BLaER1 treated with 17β-estradiol and CSF1 and Interleukin-3, amounts not matched to agents 10 nM and 100 nM (cell line): ENCODE measurements around the gene ZNF567.
A peak's percentile ranks its signal among the peaks of the same experiment; 100 is the strongest.
"Not testable (repeated sequence)": the region's sequence is repeated elsewhere in the genome, so short reads cannot be mapped to it uniquely, and the experiment has no call there.

Experiments
- H3K27ac ChIP-seq, 11 experiments: shearing (Covaris generic); formaldehyde crosslinking; 2 replicates each; pipeline ENCODE4 v1.8.1; 2022
- H3K27me3 ChIP-seq, 11 experiments: shearing (Covaris generic); formaldehyde crosslinking; 2 replicates each; pipeline ENCODE4 v1.8.1; 2022
- H3K36me3 ChIP-seq, 11 experiments: shearing (Covaris generic); formaldehyde crosslinking; 2 replicates each; pipeline ENCODE4 v1.8.1; 2022
- H3K4me1 ChIP-seq, 10 experiments: shearing (Covaris generic); formaldehyde crosslinking; 2 replicates each; pipeline ENCODE4 v1.8.1; 2022
- H3K4me2 ChIP-seq, 11 experiments: shearing (Covaris generic); formaldehyde crosslinking; 2 replicates each; pipeline ENCODE4 v1.8.1; 2022
- H3K4me3 ChIP-seq, 10 experiments: shearing (Covaris generic); formaldehyde crosslinking; 2 replicates each; pipeline ENCODE4 v1.8.1; 2022
- H3K9ac ChIP-seq, 11 experiments: shearing (Covaris generic); formaldehyde crosslinking; 2 replicates each; pipeline ENCODE4 v1.8.1; 2022
- H3K9me3 ChIP-seq, 11 experiments: shearing (Covaris generic); formaldehyde crosslinking; replicated peaks in 1 of 11; 2 replicates each; pipeline ENCODE4 v1.8.1; 2022
- H4K20me1 ChIP-seq, 11 experiments: shearing (Covaris generic); formaldehyde crosslinking; 2 replicates each; pipeline ENCODE4 v1.8.1; 2022
- Cebpa-rat ChIP-seq, 11 experiments: shearing (Covaris generic); IDR thresholded peaks; 2 replicates each; pipeline ENCODE4 v1.8.1; 2022

Gene ZNF567

DNA sequence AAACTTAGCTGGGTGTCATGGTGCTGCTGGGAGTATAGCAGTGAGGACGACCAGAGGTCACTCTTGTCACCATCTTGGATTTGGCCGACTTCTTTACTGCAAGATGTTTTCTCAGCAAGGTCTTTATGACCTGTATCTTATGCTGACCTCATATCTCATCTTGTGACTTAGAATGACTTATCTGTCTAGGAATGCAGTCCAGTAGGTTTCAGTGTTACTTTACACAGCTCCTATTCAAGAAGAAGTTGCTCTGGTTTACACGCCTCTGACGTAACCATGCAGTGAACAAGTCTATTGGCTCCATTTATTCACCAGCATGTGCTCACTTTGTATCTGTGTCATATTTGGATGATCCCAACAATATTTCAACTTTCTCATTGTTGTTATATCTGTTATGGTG is 58.5 kb downstream of the ZNF567 start:
- Histone ChIP-seq H4K20me1 (no peaks in the 10 kb centered on the region), H3K27ac (no peak overlapping the region), H3K9ac (no peak overlapping the region), H3K4me3 (peak overlapping the region in 7 of 10 experiments; percentile 5 to 50 (median 41); a peak in 9 of 20 replicates), H3K36me3 (peaks cover 89 to 100% (median 93%) of the 10 kb centered on the region in 11 experiments), H3K27me3 (peaks cover 0 to 7% (median 0%) of the 10 kb centered on the region in 11 experiments; a peak in 2 of 22 replicates), H3K9me3 (peaks cover 99 to 100% (median 100%) of the 10 kb centered on the region in 11 experiments), H3K4me1 (no peaks in the 10 kb centered on the region), H3K4me2 (no peak overlapping the region)
- TF ChIP-seq Cebpa-rat (IDR thresholded peaks at IDR 0.05): no peak

- H3K4me1 ChIP-seq: no peaks in the 10 kb centered on the region
- peak overlapping the region; percentile 1 to 56 (median 45); a peak in 12 of 20 replicates for H3K4me3 ChIP-seq
- no peak overlapping the region for H3K4me2 ChIP-seq
- TF ChIP-seq Cebpa-rat (IDR thresholded peaks at IDR 0.05): no peak
- H3K27ac ChIP-seq: no peak overlapping the region
- peaks cover 0 to 7% (median 0%) of the 10 kb centered on the region in 11 experiments; a peak in 2 of 22 replicates for H3K27me3 ChIP-seq
- peaks cover 96 to 100% (median 99%) of the 10 kb centered on the region in 11 experiments for H3K36me3 ChIP-seq
- H4K20me1 ChIP-seq: no peaks in the 10 kb centered on the region
- no peak overlapping the region for H3K9ac ChIP-seq
- H3K9me3 ChIP-seq: peaks cover 100% of the 10 kb centered on the region in 11 experiments
Measured at GRCh38 chr19:36747750-36748149, 60.3 kb downstream of the ZNF567 start.

GRCh38 chr19:36748431-36749275 is 61.2 kb downstream of the ZNF567 start:
- Histone ChIP-seq H3K4me3 (peak overlapping the region; percentile 1 to 56 (median 45); a peak in 18 of 20 replicates), H3K27me3 (peaks cover 0 to 7% (median 0%) of the 10 kb centered on the region in 11 experiments; a peak in 2 of 22 replicates), H3K4me2 (no peak overlapping the region), H3K27ac (no peak overlapping the region), H3K36me3 (peaks cover 100% of the 10 kb centered on the region in 11 experiments), H3K9me3 (peaks cover 100% of the 10 kb centered on the region in 11 experiments), H3K9ac (no peak overlapping the region), H3K4me1 (no peaks in the 10 kb centered on the region), H4K20me1 (no peaks in the 10 kb centered on the region)
- TF ChIP-seq Cebpa-rat (IDR thresholded peaks at IDR 0.05): no peak

GRCh38 chr19:36749613-36750012 is 62.2 kb downstream of the ZNF567 start:
- not testable (repeated sequence) for H3K27me3 ChIP-seq, H4K20me1 ChIP-seq, H3K4me2 ChIP-seq, H3K27ac ChIP-seq, H3K9ac ChIP-seq, H3K4me1 ChIP-seq
- Histone ChIP-seq H3K4me3 (peak overlapping the region; percentile 15 to 56 (median 45); a peak in 18 of 20 replicates), H3K36me3 (peaks cover 100% of the 10 kb centered on the region in 11 experiments), H3K9me3 (peaks cover 100% of the 10 kb centered on the region in 11 experiments)

DNA sequence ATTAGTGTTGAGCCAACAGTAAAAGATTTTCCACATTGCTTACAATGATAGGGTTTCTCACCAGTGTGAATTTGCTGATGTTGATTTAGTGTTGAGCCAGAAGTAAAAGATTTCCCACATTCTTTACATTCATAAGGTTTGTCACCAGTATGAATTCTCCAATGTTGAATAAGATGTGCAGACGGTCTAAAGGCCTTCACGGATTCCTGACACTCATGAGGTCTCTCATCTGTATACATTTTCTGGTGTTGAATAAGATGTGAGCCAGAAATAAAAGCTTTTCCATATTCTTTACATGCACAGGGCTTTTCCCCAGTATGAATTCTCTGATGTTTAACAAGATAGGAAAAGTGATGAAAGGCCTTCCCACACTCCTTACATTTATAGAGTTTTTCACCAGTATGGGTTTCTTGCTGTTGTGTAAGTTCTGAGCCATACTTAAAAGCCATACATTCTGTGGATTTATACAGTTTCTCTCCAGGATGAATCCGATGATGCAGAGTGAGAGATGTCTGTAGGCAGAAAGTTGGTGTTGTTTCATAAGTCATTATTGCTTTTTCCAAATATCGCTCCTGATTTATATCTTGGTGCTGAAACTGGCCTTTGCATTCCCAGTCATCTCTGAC is 62.8 kb downstream of the ZNF567 start:
- Histone ChIP-seq H3K9ac (no peak overlapping the region), H3K36me3 (peaks cover 100% of the 10 kb centered on the region in 11 experiments), H4K20me1 (no peaks in the 10 kb centered on the region), H3K27ac (no peak overlapping the region), H3K4me2 (no peak overlapping the region), H3K27me3 (peaks cover 0 to 7% (median 0%) of the 10 kb centered on the region in 11 experiments; a peak in 2 of 22 replicates), H3K4me1 (no peaks in the 10 kb centered on the region), H3K4me3 (peak overlapping the region; percentile 15 to 56 (median 45); a peak in 18 of 20 replicates), H3K9me3 (peaks cover 100% of the 10 kb centered on the region in 11 experiments)
- no peak for TF ChIP-seq Cebpa-rat (IDR thresholded peaks at IDR 0.05)
